Smooth muscle cell (in vitro differentiated cells): ENCODE results near the gene FETUB. TPM values are rescaled to one million over a fixed set of nuclear protein-coding genes. Genes with fewer than 3 reads are reported as not detected.

Source experiments
- DNase-seq: peaks from one replicate; lab custom pipeline; 2025; ENCODE audit not compliant: unreplicated experiment; lab: John Stamatoyannopoulos, UW
- H2AFZ ChIP-seq: fragments of 200-600 bp; sonication (generic); 2 replicates; pipeline ENCODE4 v1.6.0; 2016; ENCODE audit warnings: antibody characterized with exemption, low read depth, mild to moderate bottlenecking
- H3F3A ChIP-seq: fragments of 200-600 bp; sonication (generic); 2 replicates; pipeline ENCODE4 v1.6.0; 2017; ENCODE audit warnings: antibody characterized with exemption, low read depth
- H3K27ac ChIP-seq: fragments of 200-600 bp; sonication (generic); 2 replicates; pipeline ENCODE4 v1.5.1; 2016; ENCODE audit warnings: low read depth, mild to moderate bottlenecking
- H3K27me3 ChIP-seq: fragments of 200-600 bp; sonication (generic); 2 replicates; pipeline ENCODE4 v1.6.1; 2016; ENCODE audit warnings: low read depth, mild to moderate bottlenecking
- H3K36me3 ChIP-seq: fragments of 200-600 bp; sonication (generic); 2 replicates; pipeline ENCODE4 v1.5.1; 2016; ENCODE audit warnings: low read depth
- H3K4me1 ChIP-seq: fragments of 200-600 bp; sonication (generic); 2 replicates; pipeline ENCODE4 v1.5.1; 2016; ENCODE audit warnings: low read depth
- H3K4me2 ChIP-seq: fragments of 200-600 bp; sonication (generic); 2 replicates; pipeline ENCODE4 v1.6.0; 2016; ENCODE audit warnings: mild to moderate bottlenecking
- H3K4me3 ChIP-seq: fragments of 200-600 bp; sonication (generic); 2 replicates; pipeline ENCODE4 v1.5.1; 2016; ENCODE audit warnings: mild to moderate bottlenecking
- H3K79me2 ChIP-seq: fragments of 200-600 bp; sonication (generic); 2 replicates; pipeline ENCODE4 v1.6.0; 2016; ENCODE audit warnings: low read depth, mild to moderate bottlenecking
- H3K9ac ChIP-seq: fragments of 200-600 bp; sonication (generic); 2 replicates; pipeline ENCODE4 v1.6.0; 2016; ENCODE audit warnings: low read depth
- H3K9me3 ChIP-seq: fragments of 200-600 bp; sonication (generic); replicated peaks from 2 replicates; pipeline ENCODE4 v1.5.1; 2016; ENCODE audit warnings: low read depth
- H4K20me1 ChIP-seq: fragments of 200-600 bp; sonication (generic); 2 replicates; pipeline ENCODE4 v1.6.0; 2016; ENCODE audit warnings: low read depth
- WGBS: methylation state at CpG from one replicate; pipeline ENCODE4 v1.1.7; 2016; ENCODE audit warnings: low lambda C conversion rate; 5-methylcytosine and 5-hydroxymethylcytosine counted together
- polyA plus RNA-seq: library from polyadenylated mRNA; unstranded; fragments of >200 nt; fragmentation: Nextera tagmentation; extraction: Ambion mirVana; gene quantifications from 2 replicates; pipeline ENCODE4 v1.2.1, GENCODE V29; 2016
- total RNA-seq: library from RNA; depleted of rRNA; stranded (reverse); fragments of >200 nt; gene quantifications from 2 replicates; pipeline ENCODE4 v1.2.3, GENCODE V29; 2014
- TF ChIP-seq, protein P1 (sequence below): fragments of 200-600 bp; sonication (generic); IDR thresholded peaks from 2 replicates; pipeline ENCODE4 v1.5.1; 2017; ENCODE audit warnings: borderline replicate concordance, mild to moderate bottlenecking, antibody characterized with exemption; ENCODE audit not compliant: insufficient read depth, poor library complexity, severe bottlenecking

FETUB gene
- total and polyA plus RNA-seq, 2 experiments from 2014 or later = 1.9 TPM; not detected in 1

DNA sequence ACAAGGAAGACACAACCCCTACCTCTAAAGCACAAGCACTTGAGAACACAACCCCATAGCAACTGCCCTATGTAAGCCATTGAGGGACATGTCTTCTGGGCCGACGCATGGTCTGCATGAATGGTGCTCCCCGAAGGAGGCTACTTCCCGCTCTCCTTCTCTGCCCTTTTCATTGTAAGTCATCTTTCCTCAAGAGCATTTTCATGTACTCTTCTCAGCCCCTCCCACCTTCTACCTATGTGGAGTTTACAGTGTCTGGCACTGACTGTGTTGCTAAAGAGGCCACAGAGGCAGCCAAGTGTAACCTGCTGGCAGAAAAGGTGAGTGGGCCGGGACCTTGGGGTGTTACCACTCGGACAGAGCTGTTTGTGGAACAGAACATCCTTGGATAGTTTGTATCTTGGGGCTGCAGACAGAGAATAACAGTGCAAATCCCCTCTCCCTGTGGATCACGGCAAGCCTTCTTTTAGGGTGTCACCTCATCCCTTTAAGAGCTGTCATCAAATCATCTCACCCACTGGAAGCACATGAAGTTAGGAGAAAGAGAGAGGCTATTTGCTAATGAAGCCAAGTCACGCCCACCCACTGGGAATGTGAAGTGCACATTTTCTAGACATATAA, 21.8 kb upstream of the FETUB start:
- Histone ChIP-seq H4K20me1 (no peaks in the 10 kb centered on the region), H3F3A (no peaks in the 10 kb centered on the region), H2AFZ (no peak overlapping the region), H3K9me3 (no peaks in the 10 kb centered on the region), H3K4me3 (no peak overlapping the region), H3K27ac (no peak overlapping the region), H3K79me2 (no peaks in the 10 kb centered on the region), H3K4me2 (no peak overlapping the region), H3K9ac (no peak overlapping the region), H3K27me3 (peaks cover 9% of the 10 kb centered on the region), H3K4me1 (no peaks in the 10 kb centered on the region), H3K36me3 (no peaks in the 10 kb centered on the region)
- no peak for DNase-seq
- 95% methylated on average over 8 of the region's 8 CpGs for WGBS
- TF ChIP-seq, protein P1, sequence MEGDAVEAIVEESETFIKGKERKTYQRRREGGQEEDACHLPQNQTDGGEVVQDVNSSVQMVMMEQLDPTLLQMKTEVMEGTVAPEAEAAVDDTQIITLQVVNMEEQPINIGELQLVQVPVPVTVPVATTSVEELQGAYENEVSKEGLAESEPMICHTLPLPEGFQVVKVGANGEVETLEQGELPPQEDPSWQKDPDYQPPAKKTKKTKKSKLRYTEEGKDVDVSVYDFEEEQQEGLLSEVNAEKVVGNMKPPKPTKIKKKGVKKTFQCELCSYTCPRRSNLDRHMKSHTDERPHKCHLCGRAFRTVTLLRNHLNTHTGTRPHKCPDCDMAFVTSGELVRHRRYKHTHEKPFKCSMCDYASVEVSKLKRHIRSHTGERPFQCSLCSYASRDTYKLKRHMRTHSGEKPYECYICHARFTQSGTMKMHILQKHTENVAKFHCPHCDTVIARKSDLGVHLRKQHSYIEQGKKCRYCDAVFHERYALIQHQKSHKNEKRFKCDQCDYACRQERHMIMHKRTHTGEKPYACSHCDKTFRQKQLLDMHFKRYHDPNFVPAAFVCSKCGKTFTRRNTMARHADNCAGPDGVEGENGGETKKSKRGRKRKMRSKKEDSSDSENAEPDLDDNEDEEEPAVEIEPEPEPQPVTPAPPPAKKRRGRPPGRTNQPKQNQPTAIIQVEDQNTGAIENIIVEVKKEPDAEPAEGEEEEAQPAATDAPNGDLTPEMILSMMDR = no peak

GRCh38 chr3:186619787-186620212, 20.4 kb upstream of the FETUB start:
- Histone ChIP-seq H3K27ac (no peak overlapping the region), H3K4me1 (no peaks in the 10 kb centered on the region), H2AFZ (no peak overlapping the region), H3K9ac (no peak overlapping the region), H4K20me1 (no peaks in the 10 kb centered on the region), H3K9me3 (no peaks in the 10 kb centered on the region), H3K4me3 (no peak overlapping the region), H3K4me2 (no peak overlapping the region), H3K27me3 (peaks cover 6% of the 10 kb centered on the region), H3F3A (no peaks in the 10 kb centered on the region), H3K79me2 (no peaks in the 10 kb centered on the region), H3K36me3 (no peaks in the 10 kb centered on the region)
- 93% methylated on average over 5 of the region's 5 CpGs for WGBS
- no peak for DNase-seq
- TF ChIP-seq, protein P1 = no peak

DNA sequence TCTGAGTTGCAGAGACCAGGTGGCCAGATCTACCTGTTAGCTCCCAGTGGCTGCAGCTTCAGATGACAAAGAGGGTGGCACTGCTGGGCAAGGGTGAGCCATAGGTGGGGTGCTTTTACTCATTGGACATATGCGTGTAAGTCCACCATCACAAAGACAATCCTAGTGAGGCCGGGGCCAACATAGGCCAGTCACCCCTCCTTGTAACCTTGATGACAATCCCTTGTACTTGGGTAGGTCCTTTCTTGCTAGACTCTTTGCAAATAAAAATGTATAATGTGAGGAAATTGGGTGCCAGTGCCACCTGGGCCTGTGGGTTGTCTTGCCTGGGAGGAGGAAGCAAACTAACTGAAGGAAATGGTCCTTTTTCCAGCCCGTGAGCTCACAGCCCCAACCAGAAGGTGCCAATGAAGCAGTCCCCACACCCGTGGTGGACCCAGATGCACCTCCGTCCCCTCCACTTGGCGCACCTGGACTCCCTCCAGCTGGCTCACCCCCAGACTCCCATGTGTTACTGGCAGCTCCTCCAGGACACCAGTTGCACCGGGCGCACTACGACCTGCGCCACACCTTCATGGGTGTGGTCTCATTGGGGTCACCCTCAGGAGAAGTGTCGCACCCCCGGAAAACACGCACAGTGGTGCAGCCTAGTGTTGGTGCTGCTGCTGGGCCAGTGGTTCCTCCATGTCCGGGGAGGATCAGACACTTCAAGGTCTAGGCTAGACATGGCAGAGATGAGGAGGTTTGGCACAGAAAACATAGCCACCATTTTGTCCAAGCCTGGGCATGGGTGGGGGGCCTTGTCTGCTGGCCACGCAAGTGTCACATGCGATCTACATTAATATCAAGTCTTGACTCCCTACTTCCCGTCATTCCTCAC, 19.7 kb upstream of the FETUB start:
- WGBS = 90% methylated on average over 17 of the region's 17 CpGs
- H3K36me3 ChIP-seq = no peaks in the 10 kb centered on the region
- no peak overlapping the region for H2AFZ ChIP-seq
- no peaks in the 10 kb centered on the region for H3F3A ChIP-seq
- no peak overlapping the region for H3K4me3 ChIP-seq
- no peak overlapping the region for H3K4me2 ChIP-seq
- H3K27ac ChIP-seq = no peak overlapping the region
- no peaks in the 10 kb centered on the region for H4K20me1 ChIP-seq
- no peaks in the 10 kb centered on the region for H3K9me3 ChIP-seq
- TF ChIP-seq, protein P1 = no peak
- no peak overlapping the region for H3K9ac ChIP-seq
- peaks cover 6% of the 10 kb centered on the region for H3K27me3 ChIP-seq
- H3K79me2 ChIP-seq = no peaks in the 10 kb centered on the region
- H3K4me1 ChIP-seq = no peaks in the 10 kb centered on the region
- no peak for DNase-seq
